ENCODE data around the gene CALN1.

CALN1 gene

GRCh38 chr7:71784781-71785180 lies 627.4 kb downstream of the CALN1 start:
- TF ChIP-seq ZFX (IDR thresholded peaks at IDR 0.05) = no peak
- TF ChIP-seq CTCF (conservative IDR thresholded peaks at IDR 0.05) = no peak

GRCh38 chr7:71784180-71784579 lies 628.0 kb downstream of the CALN1 start:
- H3K27ac ChIP-seq = no peak overlapping the region
- TF ChIP-seq CTCF (conservative IDR thresholded peaks at IDR 0.05) (no peak), ZFX (IDR thresholded peaks at IDR 0.05) (no peak)

More at GRCh38 chr7:71784781-71785180, 627.4 kb downstream of the CALN1 start:
- no peak overlapping the region for H3K27ac ChIP-seq

- no peak overlapping the region for H3K27ac ChIP-seq
- no peak for TF ChIP-seq CTCF (conservative IDR thresholded peaks at IDR 0.05)
- no peak for TF ChIP-seq ZFX (IDR thresholded peaks at IDR 0.05)
These were observed 628.4 kb downstream of the CALN1 start for GRCh38 chr7:71783779-71784178.

GRCh38 chr7:71782051-71782450 lies 630.1 kb downstream of the CALN1 start:
- TF ChIP-seq ZFX (IDR thresholded peaks at IDR 0.05) (no peak), CTCF (conservative IDR thresholded peaks at IDR 0.05) (no peak)
- H3K27ac ChIP-seq = no peak overlapping the region

GRCh38 chr7:71780282-71780681 lies 631.9 kb downstream of the CALN1 start:
- no peak for TF ChIP-seq CTCF (conservative IDR thresholded peaks at IDR 0.05)
- TF ChIP-seq ZFX (IDR thresholded peaks at IDR 0.05) = no peak
- H3K27ac ChIP-seq = no peak overlapping the region

GRCh38 chr7:71777278-71777677 lies 634.9 kb downstream of the CALN1 start:
- no peak overlapping the region for H3K27ac ChIP-seq
- TF ChIP-seq ZFX (IDR thresholded peaks at IDR 0.05) = no peak
- TF ChIP-seq CTCF (conservative IDR thresholded peaks at IDR 0.05) = no peak

GRCh38 chr7:71776726-71777125 lies 635.4 kb downstream of the CALN1 start:
- no peak overlapping the region for H3K27ac ChIP-seq
- TF ChIP-seq ZFX (IDR thresholded peaks at IDR 0.05) = no peak
- TF ChIP-seq CTCF (conservative IDR thresholded peaks at IDR 0.05) = no peak
